H1 (cell line): ENCODE data around the gene HIPK1. TPM values are rescaled to one million over a fixed set of nuclear protein-coding genes. Genes with fewer than 3 reads are reported as not detected.

Experiments used
- CTCF ChIA-PET: fragments of 300-600 bp; sonication (Branson Sonifier 250); formaldehyde crosslinking; loops from one replicate; lab custom pipeline; 2021; ENCODE audit not compliant: partially characterized antibody; lab: Charles Lee
- POLR2A ChIA-PET: fragments of 300-600 bp; sonication (Branson Sonifier 250); formaldehyde crosslinking; loops from one replicate; lab custom pipeline; 2021; ENCODE audit warnings: inconsistent platforms; ENCODE audit not compliant: partially characterized antibody; lab: Charles Lee
- DNase-seq, 2 experiments: peaks; one replicate each; pipeline versions ENCODE4 v3.0.0 to v3.0.0-alpha.2; 2010 to 2022; ENCODE audit warnings: low spot score in 2 of 2, low read depth in 1 of 2, mixed read lengths in 1 of 2
- FAIRE-seq: peaks from 2 replicates; lab custom pipeline; 2011; peaks lifted over from hg19 to GRCh38; lab: Jason Lieb, UNC
- H2AFZ ChIP-seq: 2 replicates; pipeline ENCODE4 v1.8.1; 2012; ENCODE audit warnings: low read length, inconsistent platforms
- H2AK5ac ChIP-seq: 2 replicates; pipeline ENCODE4 v1.6.1; 2013; ENCODE audit warnings: low read depth, low read length
- H2BK120ac ChIP-seq: replicated peaks from 2 replicates; pipeline ENCODE3; 2013; ENCODE audit warnings: low read depth, low read length, inconsistent platforms
- H2BK12ac ChIP-seq: 2 replicates; pipeline ENCODE4 v1.6.1; 2013; ENCODE audit warnings: low read depth, low read length
- H2BK15ac ChIP-seq: 2 replicates; pipeline ENCODE4 v1.6.1; 2013; ENCODE audit warnings: low read length
- H2BK20ac ChIP-seq: 2 replicates; pipeline ENCODE4 v1.6.1; 2013; ENCODE audit warnings: low read length
- H2BK5ac ChIP-seq: 2 replicates; pipeline ENCODE4 v1.6.1; 2013; ENCODE audit warnings: low read depth, low read length
- H3K14ac ChIP-seq: 2 replicates; pipeline ENCODE4 v1.6.1; 2013; ENCODE audit warnings: inconsistent platforms; ENCODE audit not compliant: insufficient read length
- H3K18ac ChIP-seq: 2 replicates; pipeline ENCODE4 v1.6.1; 2013; ENCODE audit warnings: low read length; ENCODE audit errors: extremely low read depth
- H3K23ac ChIP-seq: 2 replicates; pipeline ENCODE4 v1.6.1; 2013; ENCODE audit warnings: inconsistent platforms; ENCODE audit not compliant: insufficient read length
- H3K23me2 ChIP-seq: 2 replicates; pipeline ENCODE4 v1.6.1; 2013; ENCODE audit warnings: low read depth, low read length
- H3K27ac ChIP-seq: 2 replicates; pipeline ENCODE4 v1.6.1; 2011; ENCODE audit warnings: low read depth, low read length, inconsistent platforms
- H3K27me3 ChIP-seq, 4 experiments: replicated peaks in 1 of 4; 1 replicate in 1 of 4; 2 replicates in 3 of 4; pipeline versions ENCODE4 v1.6.1 to v1.8.1; 2011 to 2013; ENCODE audit warnings: low read length in 3 of 4, mild to moderate bottlenecking in 3 of 4, inconsistent platforms in 2 of 4, mixed read lengths in 2 of 4, moderate library complexity in 1 of 4; ENCODE audit not compliant: control insufficient read depth in 3 of 4, insufficient read depth in 3 of 4; ENCODE audit errors: extremely low read depth in 1 of 4
- H3K36me3 ChIP-seq, 4 experiments: 2 replicates each; pipeline versions ENCODE4 v1.6.1 to v1.8.1; 2011 to 2013; ENCODE audit warnings: mild to moderate bottlenecking in 4 of 4, low read length in 3 of 4, moderate library complexity in 2 of 4, control low read depth in 1 of 4, inconsistent platforms in 1 of 4; ENCODE audit not compliant: insufficient read depth in 4 of 4, control insufficient read depth in 2 of 4
- H3K4ac ChIP-seq: replicated peaks from 2 replicates; pipeline ENCODE3; 2013; ENCODE audit warnings: low read length, low read depth, mixed read lengths, inconsistent platforms; ENCODE audit not compliant: insufficient read length
- H3K4me1 ChIP-seq, 4 experiments: replicated peaks in 1 of 4; 1 replicate in 1 of 4; 2 replicates in 3 of 4; pipeline versions ENCODE4 v1.6.1 to v1.8.1; 2011 to 2013; ENCODE audit warnings: low read length in 3 of 4, inconsistent platforms in 2 of 4, mixed read lengths in 1 of 4; ENCODE audit not compliant: insufficient read depth in 4 of 4, control insufficient read depth in 3 of 4
- H3K4me2 ChIP-seq, 2 experiments: 2 replicates each; pipeline versions ENCODE4 v1.6.1 to v1.8.1; 2011 to 2013; ENCODE audit warnings: low read depth in 2 of 2, low read length in 2 of 2, control low read depth in 1 of 2, inconsistent platforms in 1 of 2, mild to moderate bottlenecking in 1 of 2; ENCODE audit not compliant: insufficient read depth in 1 of 2
- H3K4me3 ChIP-seq, 4 experiments: fragments of 200-600, 300-600 bp in 1 of 4; sonication (generic), shearing (Covaris generic), sonication (Bioruptor Twin) in 1 of 4; 2 replicates each; pipeline versions ENCODE4 v1.5.1 to v1.8.1; 2011 to 2016; ENCODE audit warnings: low read length in 4 of 4, low read depth in 3 of 4, control low read depth in 2 of 4, inconsistent platforms in 2 of 4, mild to moderate bottlenecking in 2 of 4, mixed read lengths in 1 of 4, moderate library complexity in 1 of 4; ENCODE audit not compliant: insufficient read depth in 2 of 4; ENCODE audit errors: extremely low read depth in 1 of 4
- H3K56ac ChIP-seq: replicated peaks from 2 replicates; pipeline ENCODE3; 2013; ENCODE audit warnings: low read depth, mild to moderate bottlenecking, mixed read lengths, low read length, inconsistent platforms; ENCODE audit not compliant: insufficient read length
- H3K79me1 ChIP-seq: 2 replicates; pipeline ENCODE4 v1.6.1; 2013; ENCODE audit warnings: low read depth, low read length, control low read depth
- H3K79me2 ChIP-seq, 2 experiments: 2 replicates each; pipeline versions ENCODE4 v1.6.1 to v1.8.1; 2012 to 2013; ENCODE audit warnings: low read length in 2 of 2, mild to moderate bottlenecking in 2 of 2, inconsistent platforms in 1 of 2; ENCODE audit not compliant: insufficient read depth in 2 of 2, control insufficient read depth in 1 of 2
- H3K9ac ChIP-seq, 4 experiments: replicated peaks in 1 of 4; 1 replicate in 1 of 4; 2 replicates in 3 of 4; pipeline versions ENCODE4 v1.6.1 to v1.8.1; 2011 to 2013; ENCODE audit warnings: low read depth in 3 of 4, low read length in 3 of 4, control low read depth in 2 of 4, mild to moderate bottlenecking in 2 of 4, moderate library complexity in 2 of 4, inconsistent platforms in 1 of 4; ENCODE audit errors: extremely low read depth in 1 of 4
- H3K9me3 ChIP-seq, 2 experiments: 2 replicates each; pipeline versions ENCODE4 v1.6.1 to v1.8.1; 2012 to 2013; ENCODE audit warnings: mild to moderate bottlenecking in 2 of 2, moderate library complexity in 2 of 2, control low read depth in 1 of 2, inconsistent platforms in 1 of 2, low read depth in 1 of 2, low read length in 1 of 2, mixed read lengths in 1 of 2; ENCODE audit not compliant: insufficient read depth in 2 of 2
- H4K20me1 ChIP-seq, 2 experiments: replicated peaks in 1 of 2; 2 replicates each; pipeline versions ENCODE3 to v1.8.1; 2011 to 2013; ENCODE audit warnings: inconsistent platforms in 2 of 2, low read length in 2 of 2, mild to moderate bottlenecking in 1 of 2; ENCODE audit not compliant: insufficient read depth in 2 of 2, control insufficient read depth in 1 of 2
- H4K5ac ChIP-seq: 2 replicates; pipeline ENCODE4 v1.6.1; 2013; ENCODE audit warnings: low read length, low read depth, mixed read lengths, inconsistent platforms; ENCODE audit not compliant: insufficient read length
- H4K8ac ChIP-seq: 2 replicates; pipeline ENCODE4 v1.8.0; 2013; ENCODE audit warnings: mild to moderate bottlenecking, moderate library complexity, low read length, inconsistent platforms; ENCODE audit not compliant: insufficient read depth; ENCODE audit errors: extremely low read depth
- H4K91ac ChIP-seq: replicated peaks from 2 replicates; pipeline ENCODE3; 2013; ENCODE audit warnings: low read length, mixed read lengths, inconsistent platforms; ENCODE audit not compliant: insufficient read length
- BACH1 ChIP-seq: IDR thresholded peaks from 2 replicates; pipeline ENCODE4 v1.6.1; 2012; ENCODE audit warnings: low read length, improper control_type of control experiment
- BCL11A ChIP-seq, 2 experiments: IDR thresholded peaks; one replicate each; pipeline ENCODE4 v1.6.1; 2011; ENCODE audit warnings: low read depth in 2 of 2, low read length in 2 of 2, mild to moderate bottlenecking in 2 of 2
- CBX8 ChIP-seq: fragments of 300-800, 300-1000 bp; sonication (generic); IDR thresholded peaks from 2 replicates; pipeline ENCODE4 v1.7.1; 2016; ENCODE audit warnings: low read depth, low read length, borderline replicate concordance
- CTBP2 ChIP-seq: IDR thresholded peaks from 2 replicates; pipeline ENCODE4 v1.7.0; 2011; ENCODE audit warnings: borderline replicate concordance, mild to moderate bottlenecking, moderate library complexity, mixed read lengths, low read length; ENCODE audit not compliant: insufficient read depth, insufficient read length
- HDAC6 ChIP-seq: IDR thresholded peaks from one replicate; pipeline ENCODE4 v1.7.1; 2012; ENCODE audit warnings: low read depth, mild to moderate bottlenecking, inconsistent platforms, low read length, moderate library complexity
- KDM4A ChIP-seq: IDR thresholded peaks from one replicate; pipeline ENCODE4 v1.7.1; 2012; ENCODE audit warnings: low read depth, mild to moderate bottlenecking, moderate library complexity, low read length, inconsistent platforms; ENCODE audit not compliant: severe bottlenecking
- RBBP5 ChIP-seq: IDR thresholded peaks from 2 replicates; pipeline ENCODE4 v1.7.1; 2012; ENCODE audit warnings: low read depth, mild to moderate bottlenecking, inconsistent platforms, low read length, moderate library complexity, borderline replicate concordance
- RNF2 ChIP-seq: fragments of 200-900, 300-1000 bp; sonication (generic); IDR thresholded peaks from 2 replicates; pipeline ENCODE4 v1.7.1; 2016; ENCODE audit warnings: borderline replicate concordance, low read depth, mild to moderate bottlenecking, antibody characterized with exemption, low read length; ENCODE audit not compliant: poor library complexity, severe bottlenecking; ENCODE audit errors: missing control alignments
- SP2 ChIP-seq: IDR thresholded peaks from 2 replicates; pipeline ENCODE4 v1.6.1; 2012; ENCODE audit warnings: mild to moderate bottlenecking, low read length, inconsistent platforms
- TBP ChIP-seq: IDR thresholded peaks from 2 replicates; pipeline ENCODE4 v1.6.1; 2011; ENCODE audit warnings: low read depth, low read length, improper control_type of control experiment
- WGBS, 2 experiments: shearing (Covaris generic) in 1 of 2; methylation state at CpG; one replicate each; pipeline versions ENCODE4 v1.1.6 to v1.1.7; 2013 to 2015; ENCODE audit warnings: low lambda C conversion rate in 2 of 2, mixed read lengths in 2 of 2, inconsistent platforms in 1 of 2, low coverage in 1 of 2, missing lambda C conversion rate in 1 of 2; ENCODE audit not compliant: insufficient replicate concordance in 2 of 2, insufficient coverage in 1 of 2, insufficient read length in 1 of 2; ENCODE audit errors: extremely low coverage in 1 of 2, missing lambda C conversion rate in 1 of 2; 5-methylcytosine and 5-hydroxymethylcytosine counted together
- polyA plus RNA-seq, 7 experiments: library from polyadenylated mRNA; depleted of rRNA in 3 of 7; stranded (reverse) in 5 of 7; unstranded in 2 of 7; fragments of >200 nt in 5 of 7; fragments of 200-250 nt in 2 of 7; gene quantifications; 1 replicate in 5 of 7; 2 replicates in 1 of 7; 4 replicates in 1 of 7; pipeline versions ENCODE4 v1.2.1 to v1.2.3, GENCODE V29; 2011 to 2013; ENCODE audit warnings: missing spikeins in 2 of 7, mixed read lengths in 2 of 7
- total RNA-seq: library from RNA; stranded (reverse); fragmentation: NEBNext Ultra II Directional; extraction: Animal tissue kit (Norgen Biotek cat#: 25700); gene quantifications from 2 replicates; pipeline ENCODE4 v1.2.1, GENCODE V29; 2021

HIPK1 gene
- total and polyA plus RNA-seq, 2 of the 8 experiments (the other 6 are each of a cell fraction or from before 2014, with no cell fraction given), result 46.2 to 64.3 TPM

DNA sequence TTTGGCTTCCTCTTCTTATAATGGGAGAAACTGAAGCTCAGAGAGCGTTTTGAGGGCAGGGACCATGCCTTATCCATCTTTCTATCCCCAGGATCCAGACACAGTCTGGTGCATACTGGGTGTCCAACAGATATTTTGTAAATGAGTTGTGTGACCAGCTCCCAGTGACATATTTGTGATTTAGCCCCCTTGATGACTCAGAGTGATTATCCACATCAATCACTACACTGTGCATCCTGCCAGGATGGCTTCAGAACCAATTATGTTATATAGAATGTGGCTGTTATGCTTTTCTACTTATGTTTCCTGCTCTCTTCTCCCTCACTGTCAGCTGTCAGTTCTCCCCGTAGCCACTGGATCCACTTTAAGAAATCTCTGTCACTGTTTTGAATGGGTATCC, 61.4 kb downstream of the HIPK1 start:
- no peak overlapping the region for H3K9ac ChIP-seq
- H3K9me3 ChIP-seq, result peaks cover 4 to 8% of the 10 kb centered on the region in 2 experiments
- H3K27me3 ChIP-seq, result peaks cover 0 to 3% (median 0%) of the 10 kb centered on the region in 4 experiments; a peak in 1 of 7 replicates
- H3K36me3 ChIP-seq, result no peaks in the 10 kb centered on the region
- H3K4me3 ChIP-seq, result no peak overlapping the region
- no peak for TF ChIP-seq BCL11A (IDR thresholded peaks at IDR 0.05; ENCODE audit: low read depth in 2 of 2, low read length in 2 of 2)
- no peak for TF ChIP-seq HDAC6
- no peak for TF ChIP-seq CTBP2
- no peak for TF ChIP-seq BACH1
- TF ChIP-seq SP2, result no peak
- no peak for TF ChIP-seq RBBP5
- no peak for TF ChIP-seq RNF2
- no peak for TF ChIP-seq CBX8
- no peak for TF ChIP-seq KDM4A
- TF ChIP-seq TBP, result no peak
- no peak overlapping the region for H3K23ac ChIP-seq
- ChIA-PET CTCF (interaction anchor here (0.7 to 1.7 kb wide), 3 partner anchors 11 to 30 kb away, joined by 3 to 5 read pairs (median 3); partner anchors contain the start of gene OLFML3), POLR2A (no interaction called here)
- H2BK12ac ChIP-seq, result no peak overlapping the region
- DNase-seq, result no peak
- no peak overlapping the region for H4K5ac ChIP-seq
- H3K4me1 ChIP-seq, result no peaks in the 10 kb centered on the region; a peak in 1 of 7 replicates
- H4K91ac ChIP-seq, result no peak overlapping the region
- H3K4ac ChIP-seq, result no peak overlapping the region
- no peaks in the 10 kb centered on the region for H3K79me1 ChIP-seq
- 64% methylated on average over 2 of the region's 2 CpGs; no CpG with 5 or more reads in 1 of the 2 experiments for WGBS, 2 experiments
- H2AK5ac ChIP-seq, result no peak overlapping the region
- no peak overlapping the region for H3K18ac ChIP-seq
- no peak overlapping the region for H2BK120ac ChIP-seq
- no peaks in the 10 kb centered on the region for H3K79me2 ChIP-seq
- no peak overlapping the region for H3K27ac ChIP-seq
- no peaks in the 10 kb centered on the region for H4K20me1 ChIP-seq
- H3K4me2 ChIP-seq, result no peak overlapping the region
- no peaks in the 10 kb centered on the region for H3K23me2 ChIP-seq
- no peak overlapping the region for H2BK15ac ChIP-seq
- no peak overlapping the region for H3K56ac ChIP-seq
- FAIRE-seq, result no peak
- H3K14ac ChIP-seq, result no peak overlapping the region
- no peak overlapping the region for H2BK5ac ChIP-seq
- no peak overlapping the region for H2BK20ac ChIP-seq
- no peak overlapping the region for H4K8ac ChIP-seq
- no peak overlapping the region for H2AFZ ChIP-seq
